IgD-negative memory B cell (primary cell): ENCODE data around the gene TMEM170B. TPM values are rescaled to one million over a fixed set of nuclear protein-coding genes. Genes with fewer than 3 reads are reported as not detected.

Experiments used
- H3K27ac Mint-ChIP-seq, 3 donors: one replicate each; pipeline ENCODE4 v1.8.0; 2020 to 2022; ENCODE audit warnings: mild to moderate bottlenecking in 3 of 3, mixed read lengths in 3 of 3, moderate library complexity in 1 of 3
- H3K27me3 Mint-ChIP-seq: one replicate; pipeline ENCODE4 v1.8.0; 2021; ENCODE audit warnings: mixed read lengths
- H3K36me3 Mint-ChIP-seq: one replicate; pipeline ENCODE4 v1.8.0; 2020; ENCODE audit warnings: mild to moderate bottlenecking, mixed read lengths
- H3K4me1 Mint-ChIP-seq, 3 donors: one replicate each; pipeline ENCODE4 v1.8.0; 2020 to 2022; ENCODE audit warnings: mixed read lengths in 3 of 3, mild to moderate bottlenecking in 1 of 3
- H3K4me3 Mint-ChIP-seq, 4 donors: one replicate each; pipeline ENCODE4 v1.8.0; 2020 to 2022; ENCODE audit warnings: mild to moderate bottlenecking in 4 of 4, mixed read lengths in 4 of 4, moderate library complexity in 3 of 4
- H3K9me3 Mint-ChIP-seq, 3 donors: one replicate each; pipeline ENCODE4 v1.8.0; 2020 to 2021; ENCODE audit warnings: mixed read lengths in 3 of 3, mild to moderate bottlenecking in 1 of 3
- polyA plus RNA-seq: library from polyadenylated mRNA; unstranded; fragments of 300-500 nt; fragmentation: Illumina TruSeq; gene quantifications from one replicate; pipeline ENCODE4 v1.2.3, GENCODE V29; 2021

The TMEM170B gene
- polyA plus RNA-seq, 1 donor from 2014 or later: 0.36 TPM

DNA sequence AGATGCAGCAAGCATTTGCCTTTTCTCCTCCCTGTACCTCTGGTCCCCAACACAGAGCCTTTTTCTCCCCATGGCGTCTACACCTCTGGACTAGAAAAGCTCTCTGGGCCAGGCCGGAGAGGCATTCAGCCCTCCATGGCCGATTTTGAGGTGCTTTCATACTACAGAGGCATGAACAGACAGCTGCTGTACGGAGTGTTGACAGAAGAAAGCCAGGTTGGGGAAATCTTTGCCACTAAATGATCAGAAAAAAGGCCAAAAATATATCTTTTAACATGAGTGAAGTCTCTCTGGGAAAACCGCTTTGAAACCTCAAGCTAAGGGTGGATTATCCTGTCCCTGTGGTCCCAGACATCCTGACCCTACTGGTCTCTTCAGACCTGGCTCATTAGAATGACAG, 94.0 kb downstream of the TMEM170B start:
- no peak overlapping the region for H3K4me3 Mint-ChIP-seq
- H3K27ac Mint-ChIP-seq: no peak overlapping the region
- H3K9me3 Mint-ChIP-seq: no peaks in the 10 kb centered on the region
- H3K36me3 Mint-ChIP-seq: peaks cover 2% of the 10 kb centered on the region
- no peaks in the 10 kb centered on the region for H3K4me1 Mint-ChIP-seq
- peaks cover 17% of the 10 kb centered on the region for H3K27me3 Mint-ChIP-seq

GRCh38 chr6:11632231-11632630, 94.7 kb downstream of the TMEM170B start:
- H3K9me3 Mint-ChIP-seq: no peaks in the 10 kb centered on the region
- H3K4me1 Mint-ChIP-seq: no peaks in the 10 kb centered on the region
- H3K4me3 Mint-ChIP-seq: no peak overlapping the region
- H3K27me3 Mint-ChIP-seq: peaks cover 17% of the 10 kb centered on the region
- H3K36me3 Mint-ChIP-seq: peaks cover 2% of the 10 kb centered on the region
- no peak overlapping the region for H3K27ac Mint-ChIP-seq

DNA sequence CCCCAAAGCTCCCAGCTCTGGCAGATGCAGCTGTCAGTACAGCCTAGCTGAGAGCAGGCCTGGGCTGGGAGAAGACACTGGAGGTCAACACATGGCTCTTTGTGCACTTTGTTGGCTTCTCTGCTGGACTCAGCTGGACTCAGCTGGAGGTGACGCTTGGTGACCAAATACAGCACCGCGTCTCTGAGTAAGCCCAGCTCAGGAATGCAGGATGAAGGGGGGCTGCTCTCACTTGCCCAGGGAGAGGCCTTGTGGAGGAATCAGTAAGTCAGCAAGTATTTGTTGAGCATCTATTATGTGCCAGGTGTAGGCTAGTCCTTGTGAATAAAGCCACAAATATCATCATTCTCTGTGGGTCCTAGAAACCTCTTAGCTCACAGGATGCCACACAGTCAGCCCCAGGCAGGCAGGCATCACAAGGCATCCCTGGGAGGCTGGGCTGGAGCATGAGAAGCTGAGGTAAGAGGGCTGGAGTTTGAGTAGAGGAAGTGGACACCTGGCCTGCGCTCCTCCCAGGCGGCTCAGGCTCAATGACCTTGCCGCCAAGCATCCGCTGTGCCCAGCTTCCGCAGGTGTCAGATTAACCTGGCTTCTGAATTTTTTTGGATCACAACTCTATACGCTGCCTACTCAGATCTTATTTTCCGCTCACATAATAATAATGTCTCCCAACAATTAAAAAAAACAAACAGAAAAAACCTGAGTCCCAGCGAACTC, 95.4 kb downstream of the TMEM170B start:
- Mint-ChIP-seq H3K4me1 (no peaks in the 10 kb centered on the region), H3K36me3 (peaks cover 2% of the 10 kb centered on the region), H3K9me3 (no peaks in the 10 kb centered on the region), H3K27me3 (peaks cover 14% of the 10 kb centered on the region), H3K4me3 (no peak overlapping the region), H3K27ac (no peak overlapping the region)

Other genes with a start within 250 kb of the TMEM170B start
- 2.2 TPM for gene ADTRP, start 241.1 kb downstream of the TMEM170B start, polyA plus RNA-seq